ENCODE measurements around the gene SPNS1.
"Not testable (repeated sequence)": the region's sequence is repeated elsewhere in the genome, so short reads cannot be mapped to it uniquely, and the experiment has no call there.

SPNS1 gene

GRCh38 chr16:28992496-28992895, 17.9 kb downstream of the SPNS1 start:
- no peak for DNase-seq

GRCh38 chr16:28998837-28999236, 24.3 kb downstream of the SPNS1 start:
- no peak for DNase-seq

- no peak for DNase-seq
Measured at GRCh38 chr16:28999577-28999976, 25.0 kb downstream of the SPNS1 start.

GRCh38 chr16:29000019-29000418, 25.4 kb downstream of the SPNS1 start:
- no peak for DNase-seq

GRCh38 chr16:29004496-29005139, 30.0 kb downstream of the SPNS1 start:
- not testable (repeated sequence) for DNase-seq

GRCh38 chr16:29007730-29008593, 33.4 kb downstream of the SPNS1 start:
- no peak for DNase-seq

- no peak for DNase-seq
Measured at GRCh38 chr16:29009050-29009837, 34.7 kb downstream of the SPNS1 start.

- DNase-seq, result no peak
Measured at GRCh38 chr16:29009838-29010166, 35.2 kb downstream of the SPNS1 start.

- no peak for DNase-seq
Measured at GRCh38 chr16:29011112-29011511, 36.5 kb downstream of the SPNS1 start.

- DNase-seq, result no peak
Measured at GRCh38 chr16:29011851-29012250, 37.3 kb downstream of the SPNS1 start.

- no peak for DNase-seq
Measured at GRCh38 chr16:29012913-29013553, 38.5 kb downstream of the SPNS1 start.

- no peak for DNase-seq
Measured at GRCh38 chr16:29014561-29015069, 40.0 kb downstream of the SPNS1 start.

GRCh38 chr16:29022196-29022595, 47.6 kb downstream of the SPNS1 start:
- no peak for DNase-seq

- no peak for DNase-seq
Measured at GRCh38 chr16:29023279-29024277, 49.0 kb downstream of the SPNS1 start.

- DNase-seq, result no peak
Measured at GRCh38 chr16:29024278-29024677, 49.7 kb downstream of the SPNS1 start.

- DNase-seq, result no peak
Measured at GRCh38 chr16:29025218-29025617, 50.6 kb downstream of the SPNS1 start.

GRCh38 chr16:29025735-29026134, 51.2 kb downstream of the SPNS1 start:
- no peak for DNase-seq

- DNase-seq, result no peak
Measured at GRCh38 chr16:29028457-29029167, 54.0 kb downstream of the SPNS1 start.

- DNase-seq, result no peak
Measured at GRCh38 chr16:29029168-29029994, 54.8 kb downstream of the SPNS1 start.

Data from NCI-H2081 treated with DMSO at 0.1 percent for 48 hours (cell line).